Right kidney (tissue), 1 donor: Measurements from ENCODE around the gene AMPH.
"Not testable (repeated sequence)": the region's sequence is repeated elsewhere in the genome, so short reads cannot be mapped to it uniquely, and the experiment has no call there.

Experiments
- DNase-seq: peaks from one replicate; pipeline ENCODE4 v3.0.0-alpha.2; 2016

Gene AMPH

GRCh38 chr7:38349126-38349795 lies 281.9 kb downstream of the AMPH start:
- DNase-seq = not testable (repeated sequence)

DNA sequence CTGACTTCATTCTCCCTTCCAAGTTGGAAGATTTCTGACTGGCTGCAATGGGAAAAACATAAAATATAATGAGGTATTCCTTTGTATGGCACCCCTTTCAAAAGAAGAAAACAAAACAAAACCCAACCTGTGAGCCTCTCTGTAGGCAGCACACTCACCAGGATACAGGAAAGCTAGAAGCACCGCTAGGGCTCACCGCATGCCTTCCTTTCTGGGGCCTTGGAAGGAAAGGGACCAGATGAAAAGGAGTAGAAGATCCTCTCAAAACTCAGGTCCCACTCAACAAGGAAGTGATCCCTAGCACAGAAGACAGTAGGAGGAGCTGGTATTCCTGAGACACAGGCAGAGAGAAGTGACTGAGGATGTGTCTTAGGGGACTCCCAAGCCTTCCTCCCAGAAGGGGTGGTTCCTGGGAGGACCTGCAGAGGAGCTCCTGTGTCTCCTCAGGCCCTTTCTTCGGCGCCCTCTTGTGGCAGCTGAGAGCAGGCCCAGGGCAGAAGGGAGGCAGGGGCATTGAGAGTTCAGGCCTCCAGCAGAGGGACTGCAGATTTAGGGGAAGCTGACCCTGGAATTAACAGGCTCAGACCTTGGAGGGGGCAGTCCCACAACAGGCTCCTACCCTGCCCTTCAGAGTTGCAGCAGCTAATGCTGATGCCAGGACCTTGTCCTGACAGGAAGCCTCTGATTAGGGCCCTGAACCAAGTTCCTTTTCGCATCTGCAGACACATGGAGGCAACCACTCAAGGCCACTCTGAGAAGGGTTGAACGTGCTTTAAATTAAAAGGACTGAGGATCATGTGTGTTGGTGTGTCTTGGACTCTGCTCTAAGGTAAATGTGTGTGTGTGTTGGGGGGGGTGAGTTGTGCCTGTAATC lies 285.6 kb downstream of the AMPH start:
- not testable (repeated sequence) for DNase-seq

- not testable (repeated sequence) for DNase-seq
These were observed 286.4 kb downstream of the AMPH start for GRCh38 chr7:38344741-38345140.

DNA sequence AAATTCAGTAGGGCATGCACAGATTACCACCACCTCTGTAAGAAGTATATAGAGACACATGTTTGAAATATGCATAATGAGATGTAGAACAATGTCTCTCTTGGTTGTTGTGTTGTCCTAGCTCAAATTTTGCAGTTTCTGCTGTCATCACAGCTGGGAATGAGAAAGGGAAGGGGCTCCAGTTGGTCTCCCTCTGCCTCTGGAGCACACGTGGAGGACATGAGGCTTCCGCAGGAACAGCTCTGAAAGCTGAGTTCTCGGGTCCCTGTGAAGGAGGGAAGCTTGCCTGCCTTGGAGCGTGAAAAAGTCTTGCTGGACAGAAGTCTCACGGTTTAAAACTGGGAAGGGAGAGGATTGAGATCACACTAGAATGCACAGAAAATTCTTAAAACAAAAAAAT lies 289.0 kb downstream of the AMPH start:
- DNase-seq = not testable (repeated sequence)

GRCh38 chr7:38341172-38341705 lies 289.9 kb downstream of the AMPH start:
- not testable (repeated sequence) for DNase-seq

- no peak for DNase-seq
These were observed 291.0 kb downstream of the AMPH start for GRCh38 chr7:38339953-38340819.

- not testable (repeated sequence) for DNase-seq
These were observed 295.0 kb downstream of the AMPH start for GRCh38 chr7:38336148-38336515.

DNA sequence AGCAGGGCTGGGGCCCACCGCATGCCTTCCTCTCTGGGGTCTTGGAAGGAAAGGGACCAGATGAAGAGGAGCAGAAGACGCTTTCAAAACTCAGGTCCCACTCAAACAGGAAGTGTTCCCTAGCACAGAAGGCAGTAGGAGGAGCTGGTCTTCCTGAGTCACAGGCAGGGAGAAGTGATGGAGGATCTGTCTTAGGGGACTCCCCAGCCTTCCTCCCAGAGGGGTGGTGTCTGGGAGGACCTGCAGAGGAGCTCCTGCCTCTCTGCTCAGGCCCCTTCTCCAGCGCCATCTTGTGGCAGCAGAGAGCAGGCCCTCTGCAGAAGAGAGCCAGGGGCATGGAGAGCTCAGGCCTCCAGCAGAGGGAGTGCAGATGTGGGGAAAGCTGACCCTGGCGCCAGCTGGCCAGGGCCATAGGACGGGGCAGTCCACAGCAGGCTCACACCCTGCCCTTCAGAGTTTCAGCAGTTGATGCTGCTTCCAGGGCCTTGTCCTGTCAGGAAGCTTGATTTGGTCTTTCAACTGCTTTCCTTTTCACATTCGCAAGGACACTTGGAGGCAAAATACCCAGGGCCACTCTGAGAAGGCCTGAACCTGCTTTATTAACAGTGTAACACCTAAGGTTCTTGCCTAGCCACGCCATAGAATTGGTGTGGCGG lies 295.6 kb downstream of the AMPH start:
- peak; percentile 75 for DNase-seq

GRCh38 chr7:38335128-38335491 lies 296.1 kb downstream of the AMPH start:
- DNase-seq = no peak

DNA sequence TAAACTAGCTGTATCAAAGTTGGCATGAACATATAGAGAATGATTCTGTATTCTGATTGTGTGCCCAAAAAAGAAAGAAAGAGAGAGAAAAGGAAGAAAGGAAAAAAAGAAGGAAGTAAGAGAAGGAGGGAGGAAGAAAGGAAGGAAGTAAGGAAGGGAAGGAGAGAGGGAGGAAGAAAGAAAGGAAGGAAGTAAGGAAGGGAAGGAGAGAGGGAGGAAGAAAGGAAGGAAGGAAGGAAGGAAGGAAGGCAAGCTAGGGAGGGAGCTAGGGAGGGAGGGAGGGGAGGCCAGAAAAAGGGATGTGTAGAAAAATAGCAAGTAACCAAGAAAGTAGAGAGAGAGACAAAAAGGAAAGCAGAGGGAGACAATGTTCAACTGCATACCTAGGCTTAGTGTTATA lies 297.0 kb downstream of the AMPH start:
- DNase-seq = no peak
